ENCODE measurements around the gene RNF150.

RNF150 gene

GRCh38 chr4:141027421-141027820, 105.8 kb downstream of the RNF150 start:
- Histone ChIP-seq H3K4me3 (ENCODE audit: low read length, poor library complexity, severe bottlenecking) (no peak overlapping the region), H4K20me1 (ENCODE audit: insufficient read depth, low read length, poor library complexity, severe bottlenecking) (no peaks in the 10 kb centered on the region), H3K4me1 (ENCODE audit: insufficient read depth, low read length, poor library complexity, severe bottlenecking) (peaks cover 6% of the 10 kb centered on the region), H3K9me2 (replicated peaks; ENCODE audit: low read depth, low read length) (no peaks in the 10 kb centered on the region), H3K79me2 (ENCODE audit: insufficient read depth, low read length) (no peaks in the 10 kb centered on the region), H3F3A (ENCODE audit: low read depth) (0 out of 2 replicates have a peak, but pooled peaks cover under 1% of the 10 kb centered on the region), H3K4me2 (ENCODE audit: low read depth, low read length, poor library complexity, severe bottlenecking) (no peak overlapping the region), H3K9ac (ENCODE audit: low read depth, low read length, poor library complexity, severe bottlenecking) (no peak overlapping the region), H3K36me3 (ENCODE audit: insufficient read depth, low read length) (no peaks in the 10 kb centered on the region), H3K9me3 (ENCODE audit: insufficient read depth, low read depth, low read length) (no peaks in the 10 kb centered on the region), H2AFZ (ENCODE audit: low read length) (no peak overlapping the region), H3K27me3 (ENCODE audit: insufficient read depth, low read length, poor library complexity, severe bottlenecking) (no peaks in the 10 kb centered on the region)
- TF ChIP-seq EZH2phosphoT487 (IDR thresholded peaks at IDR 0.05; ENCODE audit: borderline replicate concordance) (no peak), CTCF (conservative IDR thresholded peaks at IDR 0.05; ENCODE audit: low read length) (no peak)

GRCh38 chr4:141026900-141027299, 106.4 kb downstream of the RNF150 start:
- no peaks in the 10 kb centered on the region for H3K36me3 ChIP-seq (ENCODE audit: insufficient read depth, low read length)
- TF ChIP-seq CTCF (conservative IDR thresholded peaks at IDR 0.05; ENCODE audit: low read length) (no peak), EZH2phosphoT487 (IDR thresholded peaks at IDR 0.05; ENCODE audit: borderline replicate concordance) (no peak)
- H2AFZ ChIP-seq (ENCODE audit: low read length), result no peak overlapping the region
- peaks cover 5% of the 10 kb centered on the region; the same call in 1 of the 2 replicates for H3F3A ChIP-seq (ENCODE audit: low read depth)
- H3K4me2 ChIP-seq (ENCODE audit: low read depth, low read length, poor library complexity, severe bottlenecking), result no peak overlapping the region
- no peak overlapping the region for H3K9ac ChIP-seq (ENCODE audit: low read depth, low read length, poor library complexity, severe bottlenecking)
- no peaks in the 10 kb centered on the region for H3K9me2 ChIP-seq (replicated peaks; ENCODE audit: low read depth, low read length)
- H3K4me1 ChIP-seq (ENCODE audit: insufficient read depth, low read length, poor library complexity, severe bottlenecking), result peaks cover 11% of the 10 kb centered on the region
- no peaks in the 10 kb centered on the region for H3K79me2 ChIP-seq (ENCODE audit: insufficient read depth, low read length)
- no peaks in the 10 kb centered on the region for H3K27me3 ChIP-seq (ENCODE audit: insufficient read depth, low read length, poor library complexity, severe bottlenecking)
- H3K9me3 ChIP-seq (ENCODE audit: insufficient read depth, low read depth, low read length), result no peaks in the 10 kb centered on the region
- H3K4me3 ChIP-seq (ENCODE audit: low read length, poor library complexity, severe bottlenecking), result no peak overlapping the region
- H4K20me1 ChIP-seq (ENCODE audit: insufficient read depth, low read length, poor library complexity, severe bottlenecking), result no peaks in the 10 kb centered on the region

GRCh38 chr4:141023051-141023450, 110.2 kb downstream of the RNF150 start:
- Histone ChIP-seq H2AFZ (ENCODE audit: low read length) (no peak overlapping the region), H3K4me3 (ENCODE audit: low read length, poor library complexity, severe bottlenecking) (peak overlapping the region; percentile 38), H4K20me1 (ENCODE audit: insufficient read depth, low read length, poor library complexity, severe bottlenecking) (no peaks in the 10 kb centered on the region), H3K4me2 (ENCODE audit: low read depth, low read length, poor library complexity, severe bottlenecking) (peak overlapping the region; percentile 59), H3K9me3 (ENCODE audit: insufficient read depth, low read depth, low read length) (no peaks in the 10 kb centered on the region), H3K36me3 (ENCODE audit: insufficient read depth, low read length) (no peaks in the 10 kb centered on the region), H3F3A (ENCODE audit: low read depth) (peaks cover 5% of the 10 kb centered on the region; the same call in 1 of the 2 replicates), H3K9me2 (replicated peaks; ENCODE audit: low read depth, low read length) (no peaks in the 10 kb centered on the region), H3K4me1 (ENCODE audit: insufficient read depth, low read length, poor library complexity, severe bottlenecking) (peaks cover 32% of the 10 kb centered on the region), H3K27me3 (ENCODE audit: insufficient read depth, low read length, poor library complexity, severe bottlenecking) (no peaks in the 10 kb centered on the region), H3K9ac (ENCODE audit: low read depth, low read length, poor library complexity, severe bottlenecking) (no peak overlapping the region), H3K79me2 (ENCODE audit: insufficient read depth, low read length) (peaks cover 6% of the 10 kb centered on the region; the same call in 1 of the 2 replicates)
- TF ChIP-seq EZH2phosphoT487 (IDR thresholded peaks at IDR 0.05; ENCODE audit: borderline replicate concordance), result no peak
- no peak for TF ChIP-seq CTCF (conservative IDR thresholded peaks at IDR 0.05; ENCODE audit: low read length)
